ENCODE data around the gene RGS1.
"Not testable (repeated sequence)": the region's sequence is repeated elsewhere in the genome, so short reads cannot be mapped to it uniquely, and the experiment has no call there.

GRCh38 chr1:192531037-192531703 is 44.4 kb upstream of the RGS1 start:
- TF ChIP-seq, protein P1, sequence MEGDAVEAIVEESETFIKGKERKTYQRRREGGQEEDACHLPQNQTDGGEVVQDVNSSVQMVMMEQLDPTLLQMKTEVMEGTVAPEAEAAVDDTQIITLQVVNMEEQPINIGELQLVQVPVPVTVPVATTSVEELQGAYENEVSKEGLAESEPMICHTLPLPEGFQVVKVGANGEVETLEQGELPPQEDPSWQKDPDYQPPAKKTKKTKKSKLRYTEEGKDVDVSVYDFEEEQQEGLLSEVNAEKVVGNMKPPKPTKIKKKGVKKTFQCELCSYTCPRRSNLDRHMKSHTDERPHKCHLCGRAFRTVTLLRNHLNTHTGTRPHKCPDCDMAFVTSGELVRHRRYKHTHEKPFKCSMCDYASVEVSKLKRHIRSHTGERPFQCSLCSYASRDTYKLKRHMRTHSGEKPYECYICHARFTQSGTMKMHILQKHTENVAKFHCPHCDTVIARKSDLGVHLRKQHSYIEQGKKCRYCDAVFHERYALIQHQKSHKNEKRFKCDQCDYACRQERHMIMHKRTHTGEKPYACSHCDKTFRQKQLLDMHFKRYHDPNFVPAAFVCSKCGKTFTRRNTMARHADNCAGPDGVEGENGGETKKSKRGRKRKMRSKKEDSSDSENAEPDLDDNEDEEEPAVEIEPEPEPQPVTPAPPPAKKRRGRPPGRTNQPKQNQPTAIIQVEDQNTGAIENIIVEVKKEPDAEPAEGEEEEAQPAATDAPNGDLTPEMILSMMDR (IDR thresholded peaks at IDR 0.05), result not testable (repeated sequence)
- peak; percentile 60 for TF ChIP-seq POLR2AphosphoS5 (IDR thresholded peaks at IDR 0.05)
- TF ChIP-seq POLR2A (IDR thresholded peaks at IDR 0.05), result not testable (repeated sequence)
